GM18498 (cell line): ENCODE measurements around the gene MARF1.
"Not testable (repeated sequence)": the region's sequence is repeated elsewhere in the genome, so short reads cannot be mapped to it uniquely, and the experiment has no call there.

Experiments
- ATAC-seq: cut with Tn5 transposase; IDR thresholded peaks from one replicate; pipeline ENCODE4 v1.9.1; 2021; ENCODE audit warnings: mild to moderate bottlenecking, moderate library complexity; ENCODE audit not compliant: unreplicated experiment

The MARF1 gene, protein sequence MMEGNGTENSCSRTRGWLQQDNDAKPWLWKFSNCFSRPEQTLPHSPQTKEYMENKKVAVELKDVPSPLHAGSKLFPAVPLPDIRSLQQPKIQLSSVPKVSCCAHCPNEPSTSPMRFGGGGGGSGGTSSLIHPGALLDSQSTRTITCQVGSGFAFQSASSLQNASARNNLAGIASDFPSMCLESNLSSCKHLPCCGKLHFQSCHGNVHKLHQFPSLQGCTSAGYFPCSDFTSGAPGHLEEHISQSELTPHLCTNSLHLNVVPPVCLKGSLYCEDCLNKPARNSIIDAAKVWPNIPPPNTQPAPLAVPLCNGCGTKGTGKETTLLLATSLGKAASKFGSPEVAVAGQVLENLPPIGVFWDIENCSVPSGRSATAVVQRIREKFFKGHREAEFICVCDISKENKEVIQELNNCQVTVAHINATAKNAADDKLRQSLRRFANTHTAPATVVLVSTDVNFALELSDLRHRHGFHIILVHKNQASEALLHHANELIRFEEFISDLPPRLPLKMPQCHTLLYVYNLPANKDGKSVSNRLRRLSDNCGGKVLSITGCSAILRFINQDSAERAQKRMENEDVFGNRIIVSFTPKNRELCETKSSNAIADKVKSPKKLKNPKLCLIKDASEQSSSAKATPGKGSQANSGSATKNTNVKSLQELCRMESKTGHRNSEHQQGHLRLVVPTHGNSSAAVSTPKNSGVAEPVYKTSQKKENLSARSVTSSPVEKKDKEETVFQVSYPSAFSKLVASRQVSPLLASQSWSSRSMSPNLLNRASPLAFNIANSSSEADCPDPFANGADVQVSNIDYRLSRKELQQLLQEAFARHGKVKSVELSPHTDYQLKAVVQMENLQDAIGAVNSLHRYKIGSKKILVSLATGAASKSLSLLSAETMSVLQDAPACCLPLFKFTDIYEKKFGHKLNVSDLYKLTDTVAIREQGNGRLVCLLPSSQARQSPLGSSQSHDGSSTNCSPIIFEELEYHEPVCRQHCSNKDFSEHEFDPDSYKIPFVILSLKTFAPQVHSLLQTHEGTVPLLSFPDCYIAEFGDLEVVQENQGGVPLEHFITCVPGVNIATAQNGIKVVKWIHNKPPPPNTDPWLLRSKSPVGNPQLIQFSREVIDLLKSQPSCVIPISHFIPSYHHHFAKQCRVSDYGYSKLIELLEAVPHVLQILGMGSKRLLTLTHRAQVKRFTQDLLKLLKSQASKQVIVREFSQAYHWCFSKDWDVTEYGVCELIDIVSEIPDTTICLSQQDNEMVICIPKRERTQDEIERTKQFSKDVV (N-terminal part only)

DNA sequence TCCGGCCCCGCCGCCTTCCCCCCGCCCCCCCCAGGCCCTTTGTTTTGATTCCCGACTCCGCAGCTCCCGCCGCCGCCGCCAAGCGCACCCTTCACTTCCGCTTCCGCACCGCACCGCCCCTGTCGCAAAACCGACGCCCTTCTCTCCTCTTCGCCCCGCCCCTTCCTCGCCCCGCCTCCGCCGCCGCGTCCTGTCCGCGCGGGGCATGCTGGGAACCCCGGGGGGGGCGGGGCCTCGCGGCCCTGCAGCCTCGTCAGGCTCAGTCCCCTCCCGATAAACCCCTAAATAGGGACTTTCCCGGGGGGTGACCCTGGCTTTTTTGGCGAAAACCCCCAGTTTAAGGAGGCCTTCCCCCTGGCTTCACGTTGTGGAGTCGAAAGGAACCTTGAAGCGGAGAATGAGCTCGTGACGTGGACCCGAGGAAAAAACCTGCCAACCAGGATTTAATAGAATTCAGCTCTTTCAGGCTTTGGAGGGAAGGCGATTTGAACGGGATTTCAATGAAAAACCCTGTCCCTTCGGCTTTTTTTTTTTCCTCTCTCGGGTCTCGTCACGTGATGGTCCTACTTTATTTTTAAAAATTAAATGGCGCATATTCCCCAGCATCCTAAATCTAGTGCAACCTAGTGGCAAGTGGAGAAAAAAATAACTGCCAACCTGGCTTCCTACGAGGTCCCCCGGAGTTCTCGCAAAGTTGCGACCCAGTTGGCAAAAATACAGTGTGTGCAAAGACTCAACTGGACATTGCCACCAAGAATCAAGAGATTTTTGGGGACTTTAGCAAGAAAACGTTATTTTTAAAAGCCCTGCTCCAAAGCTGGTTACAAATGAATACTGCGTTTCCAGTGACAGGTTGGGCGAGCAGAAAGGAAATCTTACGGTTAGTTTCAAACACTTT lies at the start of gene MARF1:
Gene MARF1, minus strand, starts transcription at position 107 of the 898 bp plus-strand sequence. CDS start 3,921 bp downstream, outside the sequence.
- peak; percentile 50 for ATAC-seq

GRCh38 chr16:15692508-15692907 lies 49.6 kb upstream of the MARF1 start:
- ATAC-seq, result not testable (repeated sequence)

DNA sequence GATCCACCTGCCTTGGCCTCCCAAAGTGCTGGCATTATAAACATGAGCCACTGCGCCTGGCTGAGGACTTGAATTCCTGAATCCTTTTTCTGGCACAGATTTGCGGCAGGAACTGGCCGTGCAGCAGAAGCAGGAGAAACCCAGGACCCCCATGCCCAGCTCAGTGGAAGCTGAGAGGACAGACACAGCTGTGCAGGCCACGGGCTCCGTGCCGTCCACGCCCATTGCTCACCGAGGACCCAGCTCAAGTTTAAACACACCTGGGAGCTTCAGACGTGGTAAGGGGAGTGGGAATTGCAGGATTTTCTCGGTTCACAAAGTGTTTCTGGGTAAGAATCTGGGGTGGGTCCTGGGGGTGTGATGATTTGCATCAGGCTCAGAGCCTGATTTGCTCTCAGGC lies 48.1 kb upstream of the MARF1 start:
- no peak for ATAC-seq

DNA sequence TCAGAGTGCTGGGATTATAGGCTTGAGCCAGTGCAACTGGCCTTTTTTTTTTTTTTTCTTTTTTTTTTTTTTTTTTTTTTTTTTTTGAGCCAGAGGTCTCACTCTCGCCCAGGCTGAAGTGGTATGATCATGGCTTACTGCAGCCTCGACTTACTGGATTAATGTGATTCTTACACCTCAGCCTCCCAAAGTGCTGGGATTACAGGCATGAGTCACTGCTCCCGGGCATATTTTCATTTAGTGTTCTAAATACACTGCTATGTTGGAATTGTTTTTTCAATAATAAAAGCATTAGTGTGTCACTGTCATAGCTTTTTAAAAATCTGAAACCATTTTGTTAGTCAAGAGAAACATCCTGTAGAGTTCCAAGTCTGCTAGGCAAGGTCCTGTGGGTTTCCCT lies 47.3 kb upstream of the MARF1 start:
- no peak for ATAC-seq

DNA sequence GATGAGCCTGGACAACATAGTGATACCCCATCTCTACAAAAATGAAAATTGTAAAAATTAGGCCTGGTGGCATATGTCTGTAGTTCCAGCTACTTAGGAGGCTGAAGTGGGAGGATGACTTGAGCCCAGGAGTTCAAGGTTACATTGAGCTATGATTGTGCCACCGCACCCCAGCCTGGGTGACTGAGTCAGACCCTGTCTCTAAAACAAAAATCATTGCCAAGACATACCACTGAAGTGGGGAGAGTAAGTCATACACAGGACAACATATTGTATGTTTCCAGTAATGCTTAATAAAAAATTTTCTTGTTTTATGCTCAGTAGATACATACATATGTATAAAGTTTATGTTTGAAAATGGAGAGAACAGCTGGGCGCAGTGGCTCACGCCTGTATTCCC lies 46.3 kb upstream of the MARF1 start:
- ATAC-seq, result no peak

GRCh38 chr16:15686287-15686686 lies 43.3 kb upstream of the MARF1 start:
- ATAC-seq, result no peak

DNA sequence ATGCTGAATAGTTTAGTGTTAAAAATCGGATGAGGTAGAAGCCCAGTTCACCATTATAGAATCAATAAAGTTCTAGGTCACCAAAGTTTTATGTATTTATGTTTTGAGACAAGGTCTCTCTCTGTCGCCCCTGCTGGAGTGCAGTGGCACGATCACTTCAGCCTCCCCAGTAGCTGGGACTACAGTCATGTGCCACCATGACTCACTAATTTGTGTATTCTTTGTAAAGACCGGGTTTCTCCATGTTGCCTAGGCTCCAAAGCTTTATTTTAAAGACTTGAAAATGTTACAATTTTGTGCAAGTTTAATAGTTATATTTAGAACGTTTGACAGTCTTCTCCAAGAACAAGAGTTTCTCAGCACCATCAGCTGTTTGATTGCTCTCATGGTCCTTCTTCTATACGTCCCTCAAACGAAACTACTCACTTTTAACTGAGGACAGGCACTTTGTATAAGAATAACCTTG lies 39.2 kb upstream of the MARF1 start:
- ATAC-seq, result no peak

GRCh38 chr16:15677447-15677846 lies 34.5 kb upstream of the MARF1 start:
- ATAC-seq, result no peak

GRCh38 chr16:15676506-15676905 lies 33.6 kb upstream of the MARF1 start:
- no peak for ATAC-seq

GRCh38 chr16:15674571-15674970 lies 31.6 kb upstream of the MARF1 start:
- no peak for ATAC-seq

GRCh38 chr16:15672514-15673167 lies 29.7 kb upstream of the MARF1 start:
- no peak for ATAC-seq

- ATAC-seq, result not testable (repeated sequence)
These were observed 29.2 kb upstream of the MARF1 start for GRCh38 chr16:15672127-15672513.

DNA sequence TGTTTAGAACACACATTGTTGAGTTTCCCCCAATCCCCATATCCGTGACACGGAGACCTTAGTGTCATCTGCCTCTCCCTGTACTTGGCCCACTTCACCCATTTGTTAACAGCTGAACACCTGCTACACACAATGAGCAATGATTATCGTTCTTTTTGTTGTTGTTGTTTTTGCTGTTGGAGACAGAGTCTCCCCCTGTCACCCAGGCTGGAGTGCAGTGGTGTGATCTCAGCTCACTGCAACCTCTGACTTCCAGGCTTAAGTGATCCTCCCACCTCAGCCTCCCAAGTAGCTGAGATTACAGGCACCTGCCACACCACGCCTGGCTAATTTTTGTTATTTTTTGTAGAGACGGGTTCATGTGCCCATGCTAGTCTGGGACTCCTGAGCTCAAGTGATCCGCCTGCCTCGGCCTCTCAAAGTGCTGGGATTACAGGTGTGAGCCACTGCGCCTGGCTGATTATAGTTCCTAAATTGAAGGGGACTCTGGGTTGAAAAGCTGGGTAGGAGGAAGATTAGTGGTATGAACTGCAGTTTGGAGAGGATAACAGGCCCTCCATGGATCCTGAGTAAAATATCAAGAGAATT lies 28.7 kb upstream of the MARF1 start:
- ATAC-seq, result no peak

- no peak for ATAC-seq
These were observed 24.3 kb upstream of the MARF1 start for GRCh38 chr16:15667091-15667742.

DNA sequence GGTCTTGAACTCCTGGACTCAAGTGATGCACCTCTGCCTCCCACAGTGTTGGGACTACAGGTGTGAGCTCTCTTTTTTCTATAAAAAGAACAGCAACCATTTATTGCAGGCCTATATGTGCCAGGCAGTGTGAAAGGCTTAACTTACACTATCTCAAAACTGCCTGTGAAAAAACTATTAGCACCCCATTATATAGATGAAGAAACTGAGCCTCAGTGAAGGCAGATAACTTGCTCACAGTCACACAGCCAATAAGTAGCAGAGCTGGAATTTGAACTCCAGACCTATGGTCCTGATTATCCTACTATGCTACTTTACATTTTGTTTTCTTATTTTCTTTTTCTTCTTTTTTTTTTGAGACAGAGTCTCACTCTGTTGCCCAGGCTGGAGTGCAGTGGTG lies 22.2 kb upstream of the MARF1 start:
- no peak for ATAC-seq

DNA sequence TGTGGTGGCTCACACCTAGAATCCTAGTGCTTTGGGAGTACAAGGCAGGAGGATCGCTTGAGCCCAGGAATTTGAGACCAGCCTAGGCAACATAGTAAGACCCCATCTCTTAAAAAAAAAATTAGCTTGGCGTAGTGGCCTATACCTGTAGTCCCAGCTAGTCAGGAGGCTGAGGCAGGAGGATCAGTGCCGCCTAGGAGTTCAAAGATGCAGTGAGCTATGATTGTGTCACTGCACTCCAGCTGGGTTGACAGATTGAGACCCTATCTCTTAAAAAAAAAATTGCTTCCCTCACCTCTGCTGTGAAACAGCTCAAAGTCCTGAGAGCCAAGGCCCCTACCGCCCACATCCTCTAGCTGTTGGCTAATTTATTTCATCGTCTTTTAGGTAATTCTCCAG lies 17.2 kb upstream of the MARF1 start:
- no peak for ATAC-seq

GRCh38 chr16:15658556-15658955 lies 15.6 kb upstream of the MARF1 start:
- ATAC-seq, result no peak

- no peak for ATAC-seq
These were observed 15.2 kb upstream of the MARF1 start for GRCh38 chr16:15658149-15658548.

DNA sequence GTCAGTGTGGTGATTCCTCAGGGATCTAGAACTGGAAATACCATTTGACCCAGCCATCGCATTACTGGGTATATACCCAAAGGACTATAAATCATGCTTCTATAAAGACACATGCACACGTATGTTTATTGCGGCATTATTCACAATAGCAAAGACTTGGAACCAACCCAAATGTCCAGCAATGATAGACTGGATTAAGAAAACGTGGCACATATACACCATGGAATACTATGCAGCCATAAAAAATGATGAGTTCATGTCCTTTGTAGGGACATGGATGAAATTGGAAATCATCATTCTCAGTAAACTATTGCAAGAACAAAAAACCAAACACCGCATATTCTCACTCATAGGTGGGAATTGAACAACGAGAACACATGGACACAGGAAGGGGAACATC lies 12.6 kb upstream of the MARF1 start:
- ATAC-seq, result not testable (repeated sequence)
